B cell (primary cell): Measurements from ENCODE around the gene UXT. TPM values are rescaled to one million over a fixed set of nuclear protein-coding genes. Genes with fewer than 3 reads are reported as not detected.

Experiments used
- ATAC-seq: fragments of 200-7000 bp; cut with Tn5 transposase; one replicate; pipeline ENCODE4 v1.10.0; 2021; ENCODE audit warnings: low read depth, mild to moderate bottlenecking, moderate number of reproducible peaks, moderate library complexity
- CTCF ChIA-PET: fragments of 350-600 bp; sonication (Branson Sonifier 250); formaldehyde crosslinking; loops from one replicate; lab custom pipeline; 2021; ENCODE audit warnings: antibody characterized with exemption, inconsistent platforms; lab: Charles Lee
- POLR2A ChIA-PET: fragments of 350-600 bp; sonication (Branson Sonifier 250); formaldehyde crosslinking; loops from one replicate; lab custom pipeline; 2021; ENCODE audit warnings: antibody characterized with exemption; lab: Charles Lee
- DNase-seq: peaks from one replicate; pipeline ENCODE4 v3.0.0; 2013
- H2AFZ ChIP-seq: 2 replicates; pipeline ENCODE4 v1.6.1; 2012; ENCODE audit warnings: mild to moderate bottlenecking, low read depth, low read length; ENCODE audit not compliant: insufficient read depth, poor library complexity, severe bottlenecking
- H3K27ac ChIP-seq, 2 donors: 1 replicate in 1 of 2; 2 replicates in 1 of 2; pipeline ENCODE4 v1.5.1; 2012 to 2013; ENCODE audit warnings: low read length in 2 of 2, mild to moderate bottlenecking in 2 of 2, moderate library complexity in 1 of 2
- H3K27me3 ChIP-seq, 4 experiments: fragments of 200-600 bp in 1 of 4; sonication (generic) in 1 of 4; replicated peaks in 1 of 4; 1 replicate in 2 of 4; 2 replicates in 2 of 4; pipeline versions ENCODE4 v1.6.1 to v1.7.0; 2013 to 2016; ENCODE audit warnings: low read length in 3 of 4, mild to moderate bottlenecking in 2 of 4, mixed read lengths in 1 of 4, moderate library complexity in 1 of 4; ENCODE audit not compliant: insufficient read depth in 4 of 4, control insufficient read depth in 3 of 4; ENCODE audit errors: control extremely low read depth in 1 of 4
- H3K36me3 ChIP-seq, 2 experiments: replicated peaks in 1 of 2; 1 replicate in 1 of 2; 2 replicates in 1 of 2; pipeline versions ENCODE4 v1.6.1 to v1.7.1; 2013; ENCODE audit warnings: low read length in 1 of 2; ENCODE audit not compliant: insufficient read depth in 2 of 2, control insufficient read depth in 1 of 2; ENCODE audit errors: control extremely low read depth in 1 of 2, extremely low read depth in 1 of 2
- H3K4me1 ChIP-seq, 2 donors: fragments of 200-600 bp in 1 of 2; sonication (generic) in 1 of 2; 1 replicate in 1 of 2; 2 replicates in 1 of 2; pipeline versions ENCODE4 v1.5.1 to v1.6.1; 2013 to 2017; ENCODE audit warnings: low read length in 2 of 2; ENCODE audit not compliant: control insufficient read depth in 2 of 2, insufficient read depth in 2 of 2
- H3K4me2 ChIP-seq: replicated peaks from 2 replicates; pipeline ENCODE3; 2012; ENCODE audit warnings: mild to moderate bottlenecking, low read depth, low read length; ENCODE audit not compliant: poor library complexity, severe bottlenecking
- H3K4me3 ChIP-seq, 5 experiments: fragments of 200-600 bp in 1 of 5; sonication (generic) in 1 of 5; 1 replicate in 3 of 5; 2 replicates in 2 of 5; pipeline versions ENCODE4 v1.5.1 to v1.7.0; 2011 to 2016; ENCODE audit warnings: low read length in 4 of 5, mild to moderate bottlenecking in 4 of 5, low read depth in 2 of 5, control low read depth in 1 of 5, moderate library complexity in 1 of 5; ENCODE audit not compliant: insufficient read depth in 1 of 5; ENCODE audit errors: control extremely low read depth in 1 of 5, extremely low read depth in 1 of 5
- H3K79me2 ChIP-seq: fragments of 200-600 bp; sonication (generic); one replicate; pipeline ENCODE4 v1.6.0; 2016; ENCODE audit warnings: low read length; ENCODE audit not compliant: control insufficient read depth, insufficient read depth
- H3K9ac ChIP-seq: fragments of 200-600 bp; sonication (generic); 2 replicates; pipeline ENCODE4 v1.6.1; 2017; ENCODE audit warnings: mild to moderate bottlenecking, low read length, moderate library complexity
- H3K9me3 ChIP-seq, 3 donors: one replicate each; pipeline versions ENCODE4 v1.6.1 to v1.7.1; 2013; ENCODE audit warnings: low read length in 2 of 3; ENCODE audit not compliant: control insufficient read depth in 2 of 3, insufficient read depth in 1 of 3; ENCODE audit errors: control extremely low read depth in 1 of 3
- H4K20me1 ChIP-seq: 2 replicates; pipeline ENCODE4 v1.6.0; 2012; ENCODE audit warnings: mild to moderate bottlenecking, low read length; ENCODE audit not compliant: insufficient read depth, control insufficient read depth, poor library complexity, severe bottlenecking
- H3K27ac Mint-ChIP-seq: one replicate; pipeline ENCODE4 v1.8.0; 2021; ENCODE audit warnings: mixed read lengths
- H3K27me3 Mint-ChIP-seq: one replicate; pipeline ENCODE4 v1.8.0; 2021; ENCODE audit warnings: mixed read lengths
- H3K4me1 Mint-ChIP-seq: one replicate; pipeline ENCODE4 v1.8.0; 2021; ENCODE audit warnings: mixed read lengths
- H3K4me3 Mint-ChIP-seq: one replicate; pipeline ENCODE4 v1.8.0; 2021; ENCODE audit warnings: mixed read lengths
- H3K9me3 Mint-ChIP-seq: one replicate; pipeline ENCODE4 v1.8.0; 2022; ENCODE audit warnings: mixed read lengths; ENCODE audit not compliant: insufficient read depth
- CTCF ChIP-seq: fragments of 200-600 bp; IDR thresholded peaks from one replicate; pipeline ENCODE4 v1.8.0; 2022; ENCODE audit warnings: antibody characterized with exemption, mild to moderate bottlenecking
- EZH2 ChIP-seq: IDR thresholded peaks from 2 replicates; pipeline ENCODE4 v1.6.1; 2012; ENCODE audit warnings: borderline replicate concordance, low read depth, mild to moderate bottlenecking, moderate library complexity, low read length; ENCODE audit not compliant: insufficient read depth, poor library complexity, severe bottlenecking
- WGBS: methylation state at CpG from one replicate; pipeline ENCODE4 v1.1.5; 2013; ENCODE audit warnings: missing lambda C conversion rate; ENCODE audit not compliant: insufficient coverage; 5-methylcytosine and 5-hydroxymethylcytosine counted together
- intact Hi-C: fragments of 100-400 bp; cut with micrococcal nuclease; formaldehyde crosslinking; loops from one replicate; pipeline ENCODE4 v1.10.0; 2022
- polyA plus RNA-seq: library from polyadenylated mRNA; depleted of rRNA; stranded (reverse); fragments of >200 nt; gene quantifications from 2 replicates; pipeline ENCODE4 v1.2.3, GENCODE V29; 2012
- total RNA-seq, 2 donors: library from RNA; stranded (reverse); fragments of 120-200 nt in 1 of 2; gene quantifications; 1 replicate in 1 of 2; 2 replicates in 1 of 2; pipeline versions ENCODE4 v1.2.3 to v1.2.4, GENCODE V29; 2013 to 2022

Gene UXT
- total and polyA plus RNA-seq, 2 donors (not counting 1 experiment from before 2014, with no cell fraction given): 177 to 238 TPM

- Histone ChIP-seq H3K4me1 (no peaks in the 10 kb centered on the region), H4K20me1 (no peaks in the 10 kb centered on the region), H3K9ac (no peak overlapping the region), H2AFZ (no peak overlapping the region), H3K4me2 (no peak overlapping the region), H3K4me3 (no peak overlapping the region), H3K79me2 (no peaks in the 10 kb centered on the region), H3K27ac (no peak overlapping the region), H3K27me3 (no peaks in the 10 kb centered on the region), H3K36me3 (no peaks in the 10 kb centered on the region), H3K9me3 (no peaks in the 10 kb centered on the region)
- DNase-seq (no peak), ATAC-seq (no peak)
- 100% methylated on average over 1 of the region's 2 CpGs for WGBS
- Mint-ChIP-seq H3K9me3 (no peaks in the 10 kb centered on the region), H3K27ac (no peak overlapping the region), H3K4me3 (no peak overlapping the region), H3K27me3 (peaks cover 11% of the 10 kb centered on the region), H3K4me1 (no peaks in the 10 kb centered on the region)
- ChIA-PET POLR2A (no interaction called here), CTCF (no interaction called here)
- intact Hi-C loops: no loop called here
- TF ChIP-seq EZH2: no peak
- no peak for TF ChIP-seq CTCF
Measured at GRCh38 chrX:47611926-47612325, 47.1 kb downstream of the UXT start.

DNA sequence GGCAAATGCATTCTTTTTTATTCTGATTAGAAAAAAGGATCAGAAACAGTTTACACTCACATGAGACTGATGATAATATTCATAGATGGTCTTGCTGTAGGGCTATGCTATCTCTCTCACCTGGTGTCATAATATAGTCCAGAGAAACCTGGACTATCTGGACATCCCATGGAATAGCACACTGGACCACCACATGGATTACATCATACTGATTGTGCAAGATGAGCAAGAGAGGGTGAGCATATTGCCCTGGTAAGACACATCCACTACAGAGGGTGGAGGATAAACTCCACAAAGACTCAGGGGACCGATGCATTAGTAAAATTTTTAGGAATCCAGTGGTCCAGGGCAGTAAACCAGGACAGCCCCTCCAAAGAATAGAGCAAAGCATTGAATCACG lies 47.5 kb downstream of the UXT start:
- no peaks in the 10 kb centered on the region for H3K36me3 ChIP-seq
- TF ChIP-seq EZH2 (no peak), CTCF (no peak)
- H3K4me2 ChIP-seq: no peak overlapping the region
- H2AFZ ChIP-seq: no peak overlapping the region
- ChIA-PET CTCF (no interaction called here), POLR2A (no interaction called here)
- H3K27ac ChIP-seq: no peak overlapping the region
- no peak overlapping the region for H3K4me3 ChIP-seq
- H3K4me1 ChIP-seq: no peaks in the 10 kb centered on the region
- WGBS: no CpG with 5 or more reads among the region's 2 CpGs
- Mint-ChIP-seq H3K9me3 (no peaks in the 10 kb centered on the region), H3K27me3 (peaks cover 8% of the 10 kb centered on the region), H3K4me1 (no peaks in the 10 kb centered on the region), H3K4me3 (no peak overlapping the region), H3K27ac (no peak overlapping the region)
- DNase-seq: no peak
- no peaks in the 10 kb centered on the region for H3K9me3 ChIP-seq
- H4K20me1 ChIP-seq: no peaks in the 10 kb centered on the region
- H3K9ac ChIP-seq: no peak overlapping the region
- no peaks in the 10 kb centered on the region for H3K79me2 ChIP-seq
- H3K27me3 ChIP-seq: no peaks in the 10 kb centered on the region
- ATAC-seq: no peak
- intact Hi-C loops: no loop called here
